NCI-H82 (cell line): ENCODE data around the gene PRSS12.
"Not testable (repeated sequence)": the region's sequence is repeated elsewhere in the genome, so short reads cannot be mapped to it uniquely, and the experiment has no call there.

Source experiments
- DNase-seq: peaks from one replicate; lab custom pipeline; 2025; lab: John Stamatoyannopoulos, UW

Gene PRSS12, protein sequence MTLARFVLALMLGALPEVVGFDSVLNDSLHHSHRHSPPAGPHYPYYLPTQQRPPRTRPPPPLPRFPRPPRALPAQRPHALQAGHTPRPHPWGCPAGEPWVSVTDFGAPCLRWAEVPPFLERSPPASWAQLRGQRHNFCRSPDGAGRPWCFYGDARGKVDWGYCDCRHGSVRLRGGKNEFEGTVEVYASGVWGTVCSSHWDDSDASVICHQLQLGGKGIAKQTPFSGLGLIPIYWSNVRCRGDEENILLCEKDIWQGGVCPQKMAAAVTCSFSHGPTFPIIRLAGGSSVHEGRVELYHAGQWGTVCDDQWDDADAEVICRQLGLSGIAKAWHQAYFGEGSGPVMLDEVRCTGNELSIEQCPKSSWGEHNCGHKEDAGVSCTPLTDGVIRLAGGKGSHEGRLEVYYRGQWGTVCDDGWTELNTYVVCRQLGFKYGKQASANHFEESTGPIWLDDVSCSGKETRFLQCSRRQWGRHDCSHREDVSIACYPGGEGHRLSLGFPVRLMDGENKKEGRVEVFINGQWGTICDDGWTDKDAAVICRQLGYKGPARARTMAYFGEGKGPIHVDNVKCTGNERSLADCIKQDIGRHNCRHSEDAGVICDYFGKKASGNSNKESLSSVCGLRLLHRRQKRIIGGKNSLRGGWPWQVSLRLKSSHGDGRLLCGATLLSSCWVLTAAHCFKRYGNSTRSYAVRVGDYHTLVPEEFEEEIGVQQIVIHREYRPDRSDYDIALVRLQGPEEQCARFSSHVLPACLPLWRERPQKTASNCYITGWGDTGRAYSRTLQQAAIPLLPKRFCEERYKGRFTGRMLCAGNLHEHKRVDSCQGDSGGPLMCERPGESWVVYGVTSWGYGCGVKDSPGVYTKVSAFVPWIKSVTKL

DNA sequence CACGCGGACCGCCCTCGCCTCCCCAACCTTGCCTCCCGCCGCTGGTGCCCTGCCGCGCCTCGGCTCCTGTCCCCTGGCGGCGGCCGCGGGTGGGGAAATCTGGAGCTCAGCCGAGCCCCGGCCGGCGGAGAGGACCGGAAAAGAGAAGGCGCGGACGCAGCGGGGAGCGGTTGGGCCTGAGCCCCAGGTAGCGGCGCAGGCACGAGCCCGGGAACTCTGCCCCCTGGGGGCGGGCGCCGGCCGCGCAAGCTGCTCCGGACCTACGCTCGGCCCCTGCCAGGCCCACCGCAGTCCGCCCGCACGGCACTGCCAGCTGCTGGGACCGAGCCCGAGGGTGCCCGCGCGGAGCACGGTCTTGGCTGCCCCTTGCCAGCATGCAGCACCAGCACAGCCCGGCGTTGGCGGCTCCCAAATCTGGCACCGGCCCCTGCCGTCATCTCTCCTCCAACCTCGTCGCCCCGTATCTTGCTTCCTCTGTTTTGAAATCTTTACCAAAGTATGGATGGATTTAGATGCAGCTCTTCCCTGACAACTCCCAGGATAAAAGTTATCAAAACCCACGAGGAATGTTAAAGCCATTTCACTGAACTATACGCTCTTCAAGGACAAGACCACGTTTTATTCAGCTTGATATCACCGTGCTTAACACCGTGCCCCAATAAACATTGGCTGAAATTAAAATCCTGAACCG is at the start of gene PRSS12:
Gene PRSS12 (minus strand): TSS at position 161 of the 691 bp plus-strand sequence. CDS start 283 bp downstream, outside the sequence.
- peak; percentile 84 for DNase-seq

DNA sequence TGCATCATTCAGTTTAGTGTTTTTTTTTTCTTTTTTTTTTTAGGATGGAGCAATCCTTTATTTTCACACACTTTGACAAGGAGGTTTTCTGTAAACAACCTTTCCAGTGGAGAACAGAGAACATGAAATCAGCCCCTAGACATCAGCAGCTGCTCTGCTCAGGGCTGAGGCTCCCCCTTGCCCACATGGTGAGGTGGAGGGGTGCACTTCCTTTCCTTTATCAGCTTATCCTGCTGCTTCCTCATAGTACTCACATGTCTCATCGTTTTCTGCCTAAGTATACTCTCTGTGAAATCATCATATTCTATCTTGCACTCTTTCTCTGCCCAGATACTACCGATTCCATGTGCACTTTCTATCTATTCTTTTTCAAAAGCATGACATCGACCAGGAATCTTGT is 47.6 kb upstream of the PRSS12 start:
- peak; percentile 77 for DNase-seq

DNA sequence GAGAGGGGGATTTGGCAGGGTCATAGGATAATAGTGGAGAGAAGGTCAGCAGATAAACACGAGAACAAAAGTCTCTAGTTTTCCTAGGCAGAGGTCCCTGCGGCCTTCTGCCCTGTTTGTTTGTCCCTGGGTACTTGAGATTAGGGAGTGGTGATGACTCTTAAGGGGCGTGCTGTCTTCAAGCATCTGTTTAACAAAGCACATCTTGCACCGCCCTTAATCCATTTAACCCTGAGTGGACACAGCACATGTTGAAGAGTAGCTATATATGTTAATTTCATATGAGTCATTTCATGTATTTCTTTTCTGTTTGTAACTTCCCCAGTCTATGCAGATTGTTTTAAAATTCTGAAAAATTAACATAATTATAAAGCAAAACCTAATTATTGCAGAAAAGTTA is 47.1 kb upstream of the PRSS12 start:
- DNase-seq, result peak; percentile 92

DNA sequence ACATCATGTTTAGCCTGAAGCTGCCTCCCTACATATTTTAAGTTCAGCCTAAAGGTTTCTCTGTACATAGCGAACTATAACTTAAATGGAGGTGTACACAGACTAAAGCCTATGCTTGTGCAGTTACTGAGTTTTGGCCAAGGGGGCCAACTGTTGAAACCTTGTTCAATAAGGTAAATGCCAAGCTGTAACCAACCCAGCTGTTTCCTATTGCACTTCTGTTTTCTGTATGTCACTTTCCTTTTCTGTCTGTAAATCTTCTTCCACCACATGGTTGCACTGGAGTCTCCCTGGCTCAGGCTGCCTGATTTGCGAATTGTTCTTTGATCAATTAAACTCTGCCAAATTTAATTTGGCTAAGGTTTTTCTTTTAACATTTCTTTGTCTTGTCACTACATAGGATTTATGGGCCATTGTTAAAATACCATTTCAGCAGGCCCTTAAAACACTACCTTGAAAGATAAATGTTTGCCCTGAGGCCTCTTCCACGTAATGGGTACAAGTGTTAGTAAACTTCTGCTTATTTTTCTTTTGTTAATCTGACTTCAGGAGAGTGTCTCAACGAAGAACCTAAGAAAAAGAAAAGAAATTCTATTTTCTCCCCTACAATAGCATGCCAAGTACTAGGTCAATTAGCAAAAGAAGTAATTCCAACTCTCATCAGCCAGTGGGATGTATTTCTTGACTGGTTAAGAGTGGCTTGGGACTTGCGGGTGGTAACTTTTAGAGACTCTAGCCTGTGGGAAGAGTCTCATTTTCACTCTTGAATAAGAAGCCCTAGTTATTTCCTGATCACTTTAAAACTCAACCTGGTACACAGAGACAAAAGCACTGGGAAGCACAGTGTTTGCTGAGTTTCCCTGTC is 45.7 kb upstream of the PRSS12 start:
- DNase-seq, result peak; percentile 5

DNA sequence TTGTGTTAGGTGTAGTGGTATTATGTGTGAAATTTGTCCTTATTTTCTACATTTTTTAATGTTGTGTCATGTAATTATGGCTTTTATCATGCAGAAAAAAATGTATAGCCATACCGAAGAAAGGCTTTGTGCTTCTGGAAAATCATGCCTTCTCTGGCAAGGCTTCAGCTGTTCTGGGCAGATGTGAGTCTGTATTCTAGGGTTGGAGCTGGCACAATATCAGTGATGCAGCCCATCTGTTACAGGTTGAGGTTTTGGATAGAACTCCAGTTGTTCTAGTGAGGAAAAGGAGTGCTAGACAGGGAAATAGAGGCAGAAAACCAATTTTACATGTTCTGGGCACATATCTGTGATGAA is 44.8 kb upstream of the PRSS12 start:
- DNase-seq, result peak; percentile 3

DNA sequence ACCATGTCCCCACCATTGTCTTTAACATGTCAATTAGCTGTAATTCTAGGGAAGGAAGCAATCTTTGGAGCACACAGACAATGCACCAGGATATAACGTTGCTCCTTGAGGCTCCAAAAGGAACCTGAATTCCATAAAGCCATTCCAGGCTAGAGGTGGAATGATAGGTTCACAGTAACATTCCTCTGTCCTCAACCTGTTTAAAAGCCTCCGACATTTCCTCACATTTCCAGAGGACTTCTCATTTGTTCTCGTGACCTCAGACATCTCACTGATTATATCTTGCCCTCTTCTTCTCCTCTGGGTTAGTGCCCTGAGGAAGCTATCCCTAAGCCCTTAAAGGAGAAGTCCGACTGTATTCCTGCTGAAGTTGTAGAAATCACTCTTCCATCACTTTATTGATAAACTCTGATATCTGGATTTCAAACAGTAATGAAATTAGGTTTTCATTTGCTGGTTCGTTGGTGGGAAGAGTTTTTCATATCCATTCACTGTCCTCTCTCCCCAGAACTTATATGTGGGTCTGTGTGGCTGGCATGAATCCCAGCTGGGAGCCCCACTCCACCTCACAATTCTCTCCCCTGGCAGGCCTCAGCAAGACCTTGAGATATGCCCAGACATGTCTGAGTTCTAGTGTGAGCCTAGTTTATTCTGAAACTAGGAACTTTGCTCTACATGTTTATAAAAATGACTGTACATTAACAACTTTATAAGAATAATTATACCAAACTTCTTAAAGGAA is 44.2 kb upstream of the PRSS12 start:
- no peak for DNase-seq

DNA sequence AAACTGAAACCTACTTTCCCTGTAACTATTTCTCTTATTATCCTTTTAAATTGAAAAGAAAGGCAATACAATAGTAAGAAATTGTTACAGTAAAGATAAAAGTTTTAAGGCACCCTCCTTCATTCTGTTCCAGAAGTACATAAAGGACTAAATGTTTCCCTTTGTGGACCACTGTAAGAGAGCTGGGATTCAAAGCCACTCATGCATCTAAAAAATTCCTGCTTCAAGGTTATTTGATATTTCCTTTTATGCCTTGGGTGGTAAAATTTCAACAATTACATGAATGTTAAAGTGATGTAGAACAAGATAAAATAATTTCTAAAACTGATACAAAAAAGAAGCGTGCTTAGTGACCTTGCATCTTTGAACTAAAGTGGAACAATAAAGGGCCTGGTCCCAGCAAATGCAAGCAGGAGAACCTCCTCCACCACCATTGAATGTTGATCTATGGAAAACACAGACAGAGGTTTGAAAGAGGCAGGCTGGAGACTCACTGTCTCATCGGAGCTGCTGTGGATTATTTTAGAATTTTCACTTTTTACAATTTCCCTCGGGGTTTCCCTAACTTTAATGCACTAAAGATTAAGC is 42.3 kb upstream of the PRSS12 start:
- no peak for DNase-seq

DNA sequence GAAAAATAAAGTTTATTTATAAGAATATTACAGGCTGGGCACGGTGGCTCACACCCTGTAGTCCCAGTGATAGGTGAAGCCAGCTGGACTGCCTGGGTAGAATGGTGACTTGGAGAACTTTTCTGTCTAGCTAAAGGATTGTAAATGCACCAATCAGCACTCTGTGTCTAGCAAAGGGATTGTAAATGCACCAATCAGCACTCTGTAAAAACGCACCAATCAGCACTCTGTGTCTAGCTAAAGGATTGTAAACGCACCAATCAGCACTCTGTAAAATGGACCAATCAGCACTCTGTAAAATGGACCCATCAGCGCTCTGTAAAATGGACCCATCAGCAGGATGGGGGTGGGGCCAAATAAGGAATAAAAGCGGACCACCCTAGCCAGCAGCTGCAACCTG is 39.7 kb upstream of the PRSS12 start:
- DNase-seq, result not testable (repeated sequence)

DNA sequence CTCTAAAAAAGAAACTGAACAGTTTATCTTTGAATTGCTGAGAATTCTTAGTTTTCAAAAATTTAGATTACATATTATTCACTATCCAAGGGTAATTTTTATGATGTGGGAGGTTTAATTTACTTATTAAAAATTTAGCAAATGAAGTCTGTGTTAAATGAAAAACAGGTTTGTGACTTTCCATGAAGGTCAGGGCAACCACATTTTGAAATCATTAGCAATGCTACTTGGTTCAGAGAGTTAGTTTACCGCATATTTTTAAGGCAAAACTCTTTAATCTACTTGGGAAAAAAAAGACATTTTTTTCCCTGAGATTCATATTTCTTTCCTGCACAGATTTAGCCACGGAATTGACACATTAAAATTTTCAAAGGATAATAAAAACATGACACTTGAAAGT is 37.3 kb upstream of the PRSS12 start:
- no peak for DNase-seq

DNA sequence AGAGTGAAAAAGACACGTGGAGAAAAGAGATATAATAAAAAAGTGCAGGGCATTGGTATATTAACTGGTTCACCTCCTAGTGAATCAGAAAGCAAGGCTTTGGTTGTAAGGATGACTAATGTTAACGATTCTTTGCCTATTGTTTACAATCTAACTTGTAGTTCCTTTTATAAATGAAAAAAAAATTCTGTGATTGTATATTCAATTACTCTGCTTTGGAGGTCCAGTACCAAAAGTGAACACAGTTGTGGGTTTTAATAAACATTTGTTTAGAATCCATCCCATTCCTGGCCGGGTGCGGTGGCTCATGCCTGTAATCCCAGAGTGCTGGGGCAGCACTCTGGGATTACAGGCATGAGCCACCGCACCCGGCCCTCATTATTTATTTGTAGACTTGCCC is 36.9 kb upstream of the PRSS12 start:
- peak; percentile 41 for DNase-seq

DNA sequence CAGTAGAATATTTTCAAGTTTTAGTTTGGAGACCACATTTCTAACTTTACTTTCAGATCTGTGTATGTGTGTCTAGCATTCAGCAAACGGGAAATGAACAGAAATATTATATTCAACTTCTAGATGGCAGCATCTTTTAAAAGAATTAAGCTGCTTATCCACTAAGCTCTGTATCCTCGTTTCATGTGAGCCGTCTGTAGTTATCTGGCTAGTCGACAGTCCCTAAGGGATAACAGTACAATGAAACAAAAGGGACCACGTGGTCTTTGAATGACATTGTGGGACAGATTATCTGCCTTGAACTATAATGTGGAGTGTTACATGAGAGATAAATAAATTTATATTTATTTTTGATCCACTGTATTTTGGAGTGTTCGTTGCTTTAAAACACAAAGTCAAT is 35.8 kb upstream of the PRSS12 start:
- DNase-seq, result peak; percentile 91

DNA sequence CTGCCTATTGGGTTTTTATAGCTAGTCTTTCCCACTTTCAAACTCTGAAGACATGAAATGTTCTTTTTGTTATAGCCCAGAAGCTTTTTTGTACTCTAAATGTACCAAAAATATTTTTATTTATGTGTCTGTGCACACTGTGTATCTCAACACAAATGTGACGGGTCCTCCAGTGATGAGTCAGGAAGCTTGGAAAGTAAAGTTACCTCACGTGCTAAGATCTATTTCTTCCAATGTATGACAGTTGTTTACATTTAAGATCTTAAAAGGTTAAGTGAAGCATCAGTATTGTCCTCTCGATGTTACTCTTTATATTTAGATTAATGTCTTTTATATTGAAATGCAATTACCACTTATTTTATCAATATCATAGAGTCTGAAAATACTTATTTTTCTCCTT is 29.1 kb upstream of the PRSS12 start:
- no peak for DNase-seq

DNA sequence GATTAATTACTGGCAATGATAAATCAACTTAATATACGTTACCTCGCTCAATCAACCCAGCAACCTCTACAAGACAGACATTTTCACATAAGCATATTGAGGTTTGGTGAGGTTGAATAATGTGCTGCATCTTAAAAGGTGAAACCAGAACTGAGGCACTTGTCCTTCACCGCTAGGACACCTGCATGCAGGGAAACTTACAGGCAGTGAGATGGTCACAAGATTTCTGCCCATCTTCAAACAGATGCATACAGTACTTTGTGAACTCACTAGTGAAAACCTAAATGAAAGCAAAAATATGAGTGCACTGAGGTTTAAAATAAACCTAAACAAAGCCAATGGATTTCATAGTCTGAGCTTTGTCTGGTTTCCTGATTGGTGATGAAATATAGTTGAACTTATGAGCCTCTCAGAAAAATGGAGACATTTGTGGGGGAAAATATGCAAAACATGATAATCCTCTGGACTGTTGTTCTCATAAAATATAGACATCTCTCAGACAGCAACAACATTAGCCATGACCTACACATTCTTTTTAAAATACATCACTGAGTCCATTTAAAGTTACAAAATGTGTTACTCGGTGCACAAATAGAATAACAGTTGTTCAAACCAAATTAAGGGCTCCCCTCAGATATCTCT is 20.9 kb upstream of the PRSS12 start:
- no peak for DNase-seq

DNA sequence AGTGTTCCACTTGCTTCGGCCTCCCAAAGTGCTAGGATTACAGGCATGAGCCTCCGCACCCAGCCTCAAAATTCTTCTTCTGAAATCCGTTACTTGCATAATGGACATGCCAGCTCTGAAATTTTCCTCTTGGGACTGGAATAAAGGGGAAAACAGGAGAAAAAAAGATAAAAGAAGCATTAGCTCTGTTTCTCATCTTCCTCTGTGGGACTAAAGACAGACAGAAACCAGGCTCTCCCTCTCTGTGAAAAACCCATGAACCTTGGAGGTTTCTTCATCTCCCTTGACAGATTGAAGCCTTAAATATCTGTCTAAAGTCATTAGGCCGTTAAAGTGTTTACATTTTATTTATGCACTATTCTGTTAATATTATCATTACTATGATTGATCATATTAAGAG is 19.4 kb upstream of the PRSS12 start:
- no peak for DNase-seq

DNA sequence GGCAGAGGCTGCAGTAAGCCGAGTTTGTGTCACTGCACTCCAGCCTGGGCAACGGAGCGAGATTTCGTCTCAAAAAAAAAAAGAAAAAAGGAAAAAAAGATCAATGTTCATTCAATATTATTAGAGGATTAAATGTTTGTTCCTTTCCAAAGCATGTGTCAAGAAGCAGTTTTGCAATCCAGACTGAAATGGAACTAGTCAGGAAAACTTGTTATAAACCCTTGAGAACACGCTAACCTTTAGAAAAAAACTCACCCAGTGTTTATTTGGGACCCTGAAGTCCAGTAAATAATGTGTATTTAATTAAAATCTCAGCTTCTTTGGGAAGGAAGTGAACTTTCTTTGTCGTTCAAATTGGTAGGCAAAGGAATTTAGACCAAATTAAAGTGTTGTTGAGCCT is 16.4 kb upstream of the PRSS12 start:
- no peak for DNase-seq

DNA sequence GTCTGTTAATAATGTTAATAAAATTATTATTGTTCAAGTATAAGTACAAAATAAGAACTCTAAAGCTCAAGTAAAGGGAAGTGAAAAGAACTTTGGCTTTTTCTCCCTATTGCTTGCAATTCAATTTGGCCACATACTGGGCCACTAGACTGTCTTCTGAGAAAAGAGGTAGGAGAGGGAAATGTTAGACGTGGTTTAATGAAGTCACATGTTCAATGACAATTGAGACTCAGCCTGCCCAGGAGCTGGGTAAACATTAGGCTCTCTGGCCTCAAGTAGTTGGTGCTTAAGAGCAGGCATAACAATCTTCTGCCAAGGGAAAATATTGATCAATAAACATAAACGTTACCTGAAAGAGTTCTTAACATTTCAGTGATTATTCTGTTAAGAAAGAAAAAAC is 15.1 kb upstream of the PRSS12 start:
- no peak for DNase-seq

DNA sequence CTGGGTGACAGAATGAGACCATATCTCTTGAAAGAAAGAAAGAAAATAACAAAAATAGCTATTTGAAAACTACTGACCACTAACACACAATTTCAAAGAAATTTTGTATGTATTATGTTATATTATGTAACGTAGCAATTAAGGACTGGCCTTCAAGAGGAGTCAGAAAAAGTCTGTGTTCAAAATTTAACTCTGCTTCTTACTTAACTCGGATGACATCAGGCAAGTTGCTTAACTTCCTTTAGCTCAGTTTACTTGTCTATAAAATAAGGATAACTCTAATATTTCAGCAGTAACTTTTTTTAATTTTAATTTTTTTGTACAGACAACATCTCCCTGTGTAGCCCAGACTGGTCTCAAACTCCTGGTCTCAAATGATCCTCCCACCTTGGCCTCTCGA is 14.6 kb upstream of the PRSS12 start:
- DNase-seq, result no peak

DNA sequence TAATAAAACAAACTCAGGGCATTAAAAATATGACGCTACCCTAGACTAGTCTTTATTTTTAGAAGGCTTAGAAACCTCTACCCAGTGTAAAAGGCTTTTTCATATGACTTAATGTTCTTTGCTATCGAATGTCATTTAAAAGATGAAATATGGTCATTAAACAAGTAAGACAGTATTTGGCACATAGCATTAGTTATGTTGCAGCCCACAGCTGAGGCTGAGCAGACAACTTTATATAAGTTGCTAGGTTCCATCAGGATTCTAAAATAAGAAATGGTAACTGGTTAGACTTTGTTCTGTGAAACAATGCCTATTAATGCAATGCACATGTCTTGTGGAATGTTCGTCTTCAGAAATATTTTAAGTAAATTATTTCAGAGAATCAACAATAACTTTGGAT is 10.4 kb upstream of the PRSS12 start:
- DNase-seq, result no peak

DNA sequence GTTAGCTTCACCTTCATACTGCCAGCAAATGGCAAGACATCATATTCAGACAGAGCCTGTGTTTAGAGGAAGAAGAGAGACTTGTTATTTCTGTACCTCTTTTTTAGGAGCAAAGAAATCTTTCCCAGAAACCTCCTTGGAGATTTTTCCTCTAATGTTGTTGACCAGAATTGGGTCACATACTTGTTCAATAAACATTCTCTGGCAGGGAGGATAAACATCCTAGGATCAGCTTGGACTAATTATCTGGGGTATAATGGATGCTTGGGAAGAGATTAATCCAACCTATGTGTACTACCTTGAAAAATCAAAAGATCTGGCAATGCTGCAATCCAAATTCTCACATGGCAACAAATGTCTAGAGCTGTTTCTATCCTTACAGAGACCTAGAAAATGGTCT is 8.4 kb upstream of the PRSS12 start:
- DNase-seq, result peak; percentile 1

DNA sequence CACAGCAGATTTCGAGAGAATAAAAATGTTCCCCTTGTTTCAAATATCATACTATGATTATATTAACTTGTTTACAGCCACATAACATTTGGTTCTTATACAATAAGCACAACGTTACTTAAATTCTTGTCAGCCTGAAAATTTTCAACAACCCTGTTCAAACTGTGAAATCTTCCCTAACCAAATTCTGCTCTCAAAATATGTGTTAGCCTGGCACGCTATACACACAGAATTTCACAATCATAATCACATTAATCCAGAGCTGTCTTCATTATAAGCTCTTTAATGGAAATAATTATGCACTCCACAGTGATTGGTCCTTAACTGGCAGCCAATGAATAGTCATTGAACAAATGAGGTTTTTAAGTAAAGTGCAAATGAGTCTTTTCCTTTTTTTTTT is 7.3 kb upstream of the PRSS12 start:
- no peak for DNase-seq
